ENCODE results near the gene RHBDF2.
"Not testable (repeated sequence)": the region's sequence is repeated elsewhere in the genome, so short reads cannot be mapped to it uniquely, and the experiment has no call there.

Gene RHBDF2

GRCh38 chr17:76524598-76525512 is 23.6 kb upstream of the RHBDF2 start:
- peak; percentile 37 for DNase-seq (ENCODE audit: low spot score)

- DNase-seq (ENCODE audit: low spot score): peak; percentile 66
Measured at GRCh38 chr17:76523084-76524037, 22.1 kb upstream of the RHBDF2 start.

- not testable (repeated sequence) for DNase-seq (ENCODE audit: low spot score)
Measured at GRCh38 chr17:76521683-76522082, 20.5 kb upstream of the RHBDF2 start.

GRCh38 chr17:76521262-76521661 is 20.0 kb upstream of the RHBDF2 start:
- no peak for DNase-seq (ENCODE audit: low spot score)

DNA sequence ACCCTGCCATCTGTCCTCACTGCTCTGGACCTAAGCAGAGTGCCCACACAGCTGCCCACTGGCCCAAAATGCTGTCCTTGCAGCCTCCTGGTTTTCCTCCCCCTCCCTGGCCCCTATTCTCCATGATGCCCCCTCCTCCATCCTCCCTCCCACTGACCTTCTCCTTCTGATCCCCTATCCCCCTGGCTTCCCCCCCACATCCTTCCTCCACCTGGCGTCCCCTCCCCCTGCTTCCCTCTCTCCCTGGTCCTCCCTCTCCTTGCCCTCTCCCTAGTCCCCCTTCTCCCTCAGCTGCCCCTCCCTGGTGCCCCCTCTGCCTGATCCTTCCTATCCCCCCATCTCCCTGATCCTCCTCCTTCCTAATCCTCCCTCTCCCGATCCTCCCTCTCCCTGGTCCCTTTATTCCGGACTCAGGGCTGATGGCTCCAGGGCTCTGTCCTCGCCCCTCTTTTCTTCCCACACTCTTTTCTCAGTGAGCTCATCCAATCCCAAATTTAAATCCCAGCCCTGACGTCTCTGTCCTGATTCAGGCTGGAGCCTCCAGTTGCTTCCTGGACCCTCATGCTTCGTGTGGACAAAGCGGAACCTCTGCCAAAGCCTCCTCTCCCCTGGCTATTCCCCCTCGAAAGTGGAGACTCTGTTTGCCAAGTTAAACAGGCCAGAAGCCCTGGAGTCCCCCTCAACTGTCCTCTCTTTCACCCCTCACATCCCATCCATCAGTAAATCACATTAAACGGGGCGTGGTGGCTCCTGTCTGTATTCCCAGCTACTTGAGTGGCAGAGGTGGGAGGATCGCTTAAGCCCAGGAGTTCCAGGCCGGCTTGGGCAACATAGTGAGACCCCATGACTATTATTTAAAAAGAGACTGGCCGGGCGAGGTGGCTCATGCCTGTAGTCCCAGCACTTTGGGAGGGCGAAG is 18.1 kb upstream of the RHBDF2 start:
- DNase-seq (ENCODE audit: low spot score): no peak

DNA sequence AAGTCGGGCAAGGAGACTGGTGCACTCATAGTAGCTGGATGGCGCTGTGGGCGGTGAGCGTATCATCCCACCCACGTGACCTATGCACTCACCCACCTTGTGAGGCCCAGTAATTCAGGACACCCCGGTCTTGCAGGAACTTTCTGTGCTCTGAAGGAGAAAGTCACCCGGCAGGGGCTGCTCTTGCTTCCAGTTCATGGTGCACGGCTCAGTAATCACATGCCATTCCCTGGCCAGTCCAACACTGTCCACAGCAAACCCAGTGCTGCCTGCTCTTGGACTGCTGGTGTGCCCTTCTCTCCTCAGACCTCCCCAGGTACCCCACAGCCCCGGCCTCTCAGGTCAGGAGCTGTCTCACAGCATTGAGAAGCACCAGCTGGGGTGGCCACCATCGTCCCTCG is 16.4 kb upstream of the RHBDF2 start:
- DNase-seq (ENCODE audit: low spot score): peak; percentile 74

- DNase-seq (ENCODE audit: low spot score): peak; percentile 77
Measured at GRCh38 chr17:76515274-76515949, 14.2 kb upstream of the RHBDF2 start.

GRCh38 chr17:76514355-76514754 is 13.1 kb upstream of the RHBDF2 start:
- not testable (repeated sequence) for DNase-seq (ENCODE audit: low spot score)

DNA sequence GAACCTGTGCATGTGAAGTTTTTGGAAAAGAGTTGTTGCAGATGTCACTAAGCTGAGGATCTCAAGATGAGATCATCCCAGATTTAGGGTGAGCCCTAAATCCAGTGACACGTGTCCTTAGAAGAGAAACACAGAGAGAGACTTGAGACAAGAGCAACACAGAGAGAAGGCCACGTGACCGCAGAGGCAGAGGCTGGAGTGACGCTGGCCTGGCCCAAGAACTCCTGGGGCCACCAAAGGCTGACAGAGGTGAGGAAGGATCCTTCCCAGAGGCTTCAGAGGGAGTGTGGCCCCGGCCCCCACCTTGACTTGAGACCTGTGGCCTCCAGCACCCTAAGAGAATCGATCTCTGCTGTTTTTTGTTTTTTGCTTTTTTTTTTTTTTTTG is 12.1 kb upstream of the RHBDF2 start:
- no peak for DNase-seq (ENCODE audit: low spot score)

GRCh38 chr17:76512366-76513305 is 11.4 kb upstream of the RHBDF2 start:
- no peak for DNase-seq (ENCODE audit: low spot score)

DNA sequence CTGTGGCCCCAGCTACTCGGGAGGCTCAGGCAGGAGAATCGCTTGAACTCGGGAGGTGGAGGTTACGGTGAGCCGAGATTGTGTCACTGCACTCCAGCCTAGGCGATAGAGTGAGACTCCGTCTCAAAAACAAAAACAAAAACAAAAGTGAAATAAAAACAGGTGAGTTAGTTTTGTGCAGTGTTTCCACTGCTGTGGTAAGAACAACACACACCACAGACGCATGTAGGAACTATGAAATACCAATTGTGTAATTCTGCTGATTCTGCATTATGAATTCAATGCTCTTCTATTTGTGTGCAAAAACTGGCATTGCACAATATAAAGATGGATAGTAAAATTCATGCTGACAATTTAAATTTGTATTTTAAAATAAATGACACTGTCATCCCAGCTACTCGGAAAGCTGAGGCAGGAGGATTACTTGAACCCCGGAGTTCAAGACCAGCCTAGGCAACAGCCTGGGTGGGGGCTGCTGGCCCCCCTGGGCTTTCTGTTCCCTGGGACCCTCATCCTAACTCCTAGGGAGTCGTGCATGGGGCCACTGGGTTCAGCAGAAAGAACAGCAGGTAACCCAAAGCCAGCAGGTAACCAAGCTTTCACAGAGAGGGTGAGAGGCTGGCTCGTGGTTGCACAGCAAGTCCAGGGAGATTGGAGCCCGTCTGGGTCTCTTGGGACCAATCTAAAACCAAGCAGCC is 10.6 kb upstream of the RHBDF2 start:
- no peak for DNase-seq (ENCODE audit: low spot score)

- no peak for DNase-seq (ENCODE audit: low spot score)
Measured at GRCh38 chr17:76510831-76511244, 9.6 kb upstream of the RHBDF2 start.

- not testable (repeated sequence) for DNase-seq (ENCODE audit: low spot score)
Measured at GRCh38 chr17:76508472-76509063, 7.3 kb upstream of the RHBDF2 start.

GRCh38 chr17:76506408-76507345 is 5.5 kb upstream of the RHBDF2 start:
- DNase-seq (ENCODE audit: low spot score): peak; percentile 70

- DNase-seq (ENCODE audit: low spot score): no peak
Measured at GRCh38 chr17:76504117-76504516, 2.9 kb upstream of the RHBDF2 start.

DNA sequence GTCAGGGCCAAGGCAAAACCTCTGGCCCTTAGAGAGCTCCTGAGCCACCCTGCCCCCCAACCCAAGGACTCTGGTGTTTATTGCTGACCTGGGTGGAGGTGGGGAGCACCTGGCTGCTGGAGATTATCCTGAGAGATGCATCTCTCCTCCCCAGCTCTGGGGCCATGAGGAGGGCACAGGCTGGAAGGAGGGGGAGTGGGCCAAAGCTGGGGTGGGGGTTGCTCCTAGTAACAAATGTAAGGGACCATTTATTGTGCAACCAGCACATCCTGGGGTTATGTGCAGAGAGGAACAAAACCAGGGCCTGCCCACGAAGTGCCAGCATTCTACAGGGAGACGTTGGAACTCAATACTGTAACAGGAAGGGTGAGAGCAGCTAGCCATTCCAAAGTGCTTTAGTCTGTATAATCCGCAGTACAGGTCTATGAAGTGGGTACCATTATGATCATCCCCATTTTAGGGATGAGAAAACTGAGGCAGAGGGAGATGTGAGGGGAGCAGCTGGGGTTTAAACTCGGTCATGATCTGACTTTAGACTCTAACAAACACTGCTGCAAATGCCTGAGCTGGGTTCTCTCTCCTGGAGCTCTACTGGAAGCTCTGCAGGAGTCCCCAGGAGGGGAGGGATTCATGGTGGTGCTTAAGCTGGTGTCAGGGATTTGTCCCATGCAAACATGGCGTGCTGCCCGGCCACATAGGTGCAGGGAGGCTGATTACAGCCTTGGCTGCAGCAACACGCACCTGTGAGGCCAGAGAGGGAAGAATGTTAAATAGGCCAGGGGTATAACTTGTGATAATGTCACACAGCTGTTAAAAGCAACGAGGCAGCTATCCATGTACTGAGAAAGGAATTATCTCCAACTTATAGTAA is 1.4 kb upstream of the RHBDF2 start:
- DNase-seq (ENCODE audit: low spot score): no peak

DNA sequence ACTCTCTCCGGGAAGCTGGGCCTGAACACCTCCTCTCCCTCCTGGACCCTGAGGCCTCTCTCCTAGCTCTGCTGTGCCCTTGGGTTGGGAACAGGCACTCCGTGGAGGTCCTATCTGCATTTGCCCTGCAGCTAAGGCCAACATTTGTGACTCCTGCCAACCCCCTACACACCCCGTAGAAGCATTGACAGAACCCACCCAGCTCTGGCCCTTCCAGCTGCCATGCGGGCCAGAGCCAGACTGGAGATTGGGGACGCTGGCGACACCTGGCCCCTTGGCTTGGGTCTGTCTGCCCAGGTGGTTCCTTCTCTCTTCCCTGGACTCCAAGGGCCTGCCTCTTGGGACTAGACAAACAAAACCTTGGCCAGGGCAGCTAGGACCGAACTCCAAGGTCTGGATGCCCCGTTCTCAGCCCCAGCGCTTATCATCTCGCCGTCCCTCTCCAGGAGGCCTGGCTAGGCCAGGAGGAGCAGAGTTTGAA is 644 bp upstream of the RHBDF2 start:
- DNase-seq (ENCODE audit: low spot score): no peak
